ENCODE results near the gene TANGO6.
A peak's percentile ranks its signal among the peaks of the same experiment; 100 is the strongest.
"Not testable (repeated sequence)": the region's sequence is repeated elsewhere in the genome, so short reads cannot be mapped to it uniquely, and the experiment has no call there.

Gene TANGO6

GRCh38 chr16:69123910-69124309 is 280.6 kb downstream of the TANGO6 start:
- Histone ChIP-seq H3F3A (ENCODE audit: control insufficient read depth, insufficient read depth) (peaks cover 13% of the 10 kb centered on the region), H3K27ac (ENCODE audit: low read depth, low read length) (no peak overlapping the region), H4K20me1 (ENCODE audit: control insufficient read depth, insufficient read depth, low read depth, low read length) (peaks cover 12% of the 10 kb centered on the region; the same call in 1 of the 2 replicates), H3K4me3 (ENCODE audit: low read length) (no peak overlapping the region), H3K4me2 (ENCODE audit: low read length) (no peak overlapping the region), H3K9me2 (replicated peaks; ENCODE audit: control insufficient read depth, low read length) (no peaks in the 10 kb centered on the region), H3K4me1 (ENCODE audit: control insufficient read depth, low read length) (peaks cover 3% of the 10 kb centered on the region; the same call in 1 of the 2 replicates), H3K79me2 (ENCODE audit: control insufficient read depth, low read length) (peaks cover 77% of the 10 kb centered on the region), H3K36me3 (ENCODE audit: control insufficient read depth, low read length) (peaks cover 64% of the 10 kb centered on the region), H3K27me3 (ENCODE audit: control insufficient read depth, low read length) (no peaks in the 10 kb centered on the region), H3K9me3 (ENCODE audit: control insufficient read depth, insufficient read depth, low read length) (no peaks in the 10 kb centered on the region)
- TF ChIP-seq EZH2phosphoT487 (IDR thresholded peaks at IDR 0.05; ENCODE audit: borderline replicate concordance, low read length): no peak
- TF ChIP-seq CTCF (IDR thresholded peaks at IDR 0.05; ENCODE audit: low read depth, low read length, poor library complexity, severe bottlenecking): peak; percentile 69

- Histone ChIP-seq H3F3A (ENCODE audit: control insufficient read depth, insufficient read depth) (peaks cover 13% of the 10 kb centered on the region), H3K79me2 (ENCODE audit: control insufficient read depth, low read length) (peaks cover 82% of the 10 kb centered on the region), H3K36me3 (ENCODE audit: control insufficient read depth, low read length) (peaks cover 61% of the 10 kb centered on the region), H4K20me1 (ENCODE audit: control insufficient read depth, insufficient read depth, low read depth, low read length) (peaks cover 10% of the 10 kb centered on the region; the same call in 1 of the 2 replicates)
- H3K27me3 ChIP-seq (ENCODE audit: control insufficient read depth, low read length); H3K27ac ChIP-seq (ENCODE audit: low read depth, low read length); H3K4me3 ChIP-seq (ENCODE audit: low read length); H3K9me3 ChIP-seq (ENCODE audit: control insufficient read depth, insufficient read depth, low read length); H3K9me2 ChIP-seq (replicated peaks; ENCODE audit: control insufficient read depth, low read length); H3K4me2 ChIP-seq (ENCODE audit: low read length); H3K4me1 ChIP-seq (ENCODE audit: control insufficient read depth, low read length): not testable (repeated sequence)
Observed at GRCh38 chr16:69124406-69124805, 281.1 kb downstream of the TANGO6 start.

- Histone ChIP-seq H3F3A (ENCODE audit: control insufficient read depth, insufficient read depth) (peaks cover 13% of the 10 kb centered on the region), H3K79me2 (ENCODE audit: control insufficient read depth, low read length) (peaks cover 85% of the 10 kb centered on the region), H3K36me3 (ENCODE audit: control insufficient read depth, low read length) (peaks cover 61% of the 10 kb centered on the region)
- H3K27me3 ChIP-seq (ENCODE audit: control insufficient read depth, low read length); H3K9me3 ChIP-seq (ENCODE audit: control insufficient read depth, insufficient read depth, low read length); H3K27ac ChIP-seq (ENCODE audit: low read depth, low read length); H3K4me3 ChIP-seq (ENCODE audit: low read length); H3K4me1 ChIP-seq (ENCODE audit: control insufficient read depth, low read length); H4K20me1 ChIP-seq (ENCODE audit: control insufficient read depth, insufficient read depth, low read depth, low read length); H3K9me2 ChIP-seq (replicated peaks; ENCODE audit: control insufficient read depth, low read length); H3K4me2 ChIP-seq (ENCODE audit: low read length): not testable (repeated sequence)
Observed at GRCh38 chr16:69124961-69125360, 281.6 kb downstream of the TANGO6 start.

GRCh38 chr16:69126221-69126620 is 282.9 kb downstream of the TANGO6 start:
- peaks cover 23% of the 10 kb centered on the region for H3F3A ChIP-seq (ENCODE audit: control insufficient read depth, insufficient read depth)
- H3K4me3 ChIP-seq (ENCODE audit: low read length): no peak overlapping the region
- H3K36me3 ChIP-seq (ENCODE audit: control insufficient read depth, low read length): peaks cover 61% of the 10 kb centered on the region
- no peaks in the 10 kb centered on the region for H3K9me2 ChIP-seq (replicated peaks; ENCODE audit: control insufficient read depth, low read length)
- H3K27me3 ChIP-seq (ENCODE audit: control insufficient read depth, low read length): no peaks in the 10 kb centered on the region
- H3K4me1 ChIP-seq (ENCODE audit: control insufficient read depth, low read length): peaks cover 21% of the 10 kb centered on the region
- no peaks in the 10 kb centered on the region for H3K9me3 ChIP-seq (ENCODE audit: control insufficient read depth, insufficient read depth, low read length)
- TF ChIP-seq CTCF (IDR thresholded peaks at IDR 0.05; ENCODE audit: low read depth, low read length, poor library complexity, severe bottlenecking): no peak
- TF ChIP-seq EZH2phosphoT487 (IDR thresholded peaks at IDR 0.05; ENCODE audit: borderline replicate concordance, low read length): no peak
- H3K79me2 ChIP-seq (ENCODE audit: control insufficient read depth, low read length): peaks cover 91% of the 10 kb centered on the region
- peaks cover 17% of the 10 kb centered on the region; the same call in 1 of the 2 replicates for H4K20me1 ChIP-seq (ENCODE audit: control insufficient read depth, insufficient read depth, low read depth, low read length)
- no peak overlapping the region for H3K27ac ChIP-seq (ENCODE audit: low read depth, low read length)
- no peak overlapping the region for H3K4me2 ChIP-seq (ENCODE audit: low read length)

GRCh38 chr16:69126801-69127200 is 283.5 kb downstream of the TANGO6 start:
- H3K27ac ChIP-seq (ENCODE audit: low read depth, low read length); H3K9me3 ChIP-seq (ENCODE audit: control insufficient read depth, insufficient read depth, low read length); H3K4me3 ChIP-seq (ENCODE audit: low read length); H3K4me2 ChIP-seq (ENCODE audit: low read length); H3K9me2 ChIP-seq (replicated peaks; ENCODE audit: control insufficient read depth, low read length); H3K27me3 ChIP-seq (ENCODE audit: control insufficient read depth, low read length): not testable (repeated sequence)
- Histone ChIP-seq H3K4me1 (ENCODE audit: control insufficient read depth, low read length) (peaks cover 21% of the 10 kb centered on the region), H3K36me3 (ENCODE audit: control insufficient read depth, low read length) (peaks cover 62% of the 10 kb centered on the region), H3K79me2 (ENCODE audit: control insufficient read depth, low read length) (peaks cover 97% of the 10 kb centered on the region), H4K20me1 (ENCODE audit: control insufficient read depth, insufficient read depth, low read depth, low read length) (peaks cover 17% of the 10 kb centered on the region; the same call in 1 of the 2 replicates), H3F3A (ENCODE audit: control insufficient read depth, insufficient read depth) (peaks cover 23% of the 10 kb centered on the region)

All from DOHH2 (cell line).